T-cell (primary cell): ENCODE measurements around the gene STAT4. TPM values are rescaled to one million over a fixed set of nuclear protein-coding genes. Genes with fewer than 3 reads are reported as not detected.

Experiments used
- ATAC-seq, 4 experiments: fragments of 200-7000 bp in 3 of 4; fragments of 150-1000 bp in 1 of 4; cut with Tn5 transposase; replicated peaks in 1 of 4; 1 replicate in 3 of 4; 2 replicates in 1 of 4; pipeline ENCODE4 v1.10.0; 2021; ENCODE audit warnings: moderate library complexity in 3 of 4, mild to moderate bottlenecking in 2 of 4, moderate number of reproducible peaks in 1 of 4
- CTCF ChIA-PET, 2 donors: fragments of 300-600 bp; sonication (Branson Sonifier 250); formaldehyde crosslinking; loops; one replicate each; lab custom pipeline; 2022; ENCODE audit warnings: antibody characterized with exemption in 2 of 2; lab: Charles Lee
- POLR2A ChIA-PET, 2 donors: fragments of 300-600 bp; sonication (Branson Sonifier 250); formaldehyde crosslinking; loops; one replicate each; lab custom pipeline; 2022; ENCODE audit warnings: antibody characterized with exemption in 2 of 2; lab: Charles Lee
- DNase-seq, 35 experiments: peaks; one replicate each; pipeline versions ENCODE4 v3.0.0 to v3.0.0-alpha.2; 2013 to 2023
- H3K27ac ChIP-seq: one replicate; pipeline ENCODE4 v1.5.1; 2013; ENCODE audit warnings: low read length
- H3K27me3 ChIP-seq, 2 experiments: replicated peaks in 1 of 2; 1 replicate in 1 of 2; 2 replicates in 1 of 2; pipeline versions ENCODE4 v1.6.1 to v1.7.0; 2013; ENCODE audit warnings: low read length in 1 of 2, mixed read lengths in 1 of 2; ENCODE audit not compliant: control insufficient read depth in 2 of 2, insufficient read depth in 2 of 2; ENCODE audit errors: extremely low read depth in 1 of 2
- H3K36me3 ChIP-seq, 2 donors: 1 replicate in 1 of 2; 2 replicates in 1 of 2; pipeline versions ENCODE4 v1.6.1 to v1.7.0; 2013; ENCODE audit warnings: low read length in 1 of 2; ENCODE audit not compliant: control insufficient read depth in 2 of 2, insufficient read depth in 1 of 2; ENCODE audit errors: extremely low read depth in 1 of 2
- H3K4me1 ChIP-seq, 2 experiments: 1 replicate in 1 of 2; 2 replicates in 1 of 2; pipeline versions ENCODE4 v1.6.1 to v1.7.0; 2013; ENCODE audit warnings: low read length in 2 of 2, mixed read lengths in 1 of 2; ENCODE audit not compliant: insufficient read depth in 2 of 2, control insufficient read depth in 1 of 2; ENCODE audit errors: extremely low read depth in 1 of 2
- H3K4me3 ChIP-seq, 2 donors: 1 replicate in 1 of 2; 2 replicates in 1 of 2; pipeline versions ENCODE4 v1.5.1 to v1.7.0; 2013; ENCODE audit warnings: mild to moderate bottlenecking in 2 of 2, low read length in 1 of 2, moderate library complexity in 1 of 2; ENCODE audit not compliant: control insufficient read depth in 1 of 2; ENCODE audit errors: extremely low read depth in 1 of 2
- H3K9me3 ChIP-seq: 2 replicates; pipeline ENCODE4 v1.7.0; 2013
- H3K27ac Mint-ChIP-seq, 2 donors: one replicate each; pipeline ENCODE4 v1.8.0; 2020 to 2021; ENCODE audit warnings: mild to moderate bottlenecking in 2 of 2, mixed read lengths in 2 of 2
- H3K27me3 Mint-ChIP-seq, 2 donors: one replicate each; pipeline ENCODE4 v1.8.0; 2021 to 2022; ENCODE audit warnings: mixed read lengths in 2 of 2
- H3K36me3 Mint-ChIP-seq: one replicate; pipeline ENCODE4 v1.8.0; 2021; ENCODE audit warnings: mixed read lengths
- H3K4me1 Mint-ChIP-seq, 3 donors: one replicate each; pipeline ENCODE4 v1.8.0; 2020 to 2022; ENCODE audit warnings: mixed read lengths in 3 of 3, mild to moderate bottlenecking in 1 of 3
- H3K4me3 Mint-ChIP-seq, 3 donors: one replicate each; pipeline ENCODE4 v1.8.0; 2020 to 2022; ENCODE audit warnings: mild to moderate bottlenecking in 3 of 3, mixed read lengths in 3 of 3, moderate library complexity in 3 of 3
- H3K9me3 Mint-ChIP-seq, 3 donors: one replicate each; pipeline ENCODE4 v1.8.0; 2020 to 2022; ENCODE audit warnings: mixed read lengths in 3 of 3
- WGBS: methylation state at CpG from one replicate; pipeline ENCODE4 v1.1.5; 2013; ENCODE audit warnings: missing lambda C conversion rate; ENCODE audit not compliant: insufficient coverage; 5-methylcytosine and 5-hydroxymethylcytosine counted together
- total RNA-seq, 35 experiments: library from RNA in 6 of 35; stranded (reverse) in 6 of 35; fragments of 120-200 nt in 1 of 35; gene quantifications; one replicate each; pipeline versions ENCODE4 v1.2.1 to v1.2.4 and lab custom pipeline; 2013 to 2026

Gene STAT4
- total RNA-seq, 5 donors from 2014 or later (not counting 1 experiment from before 2014, with no cell fraction given) = 79.5 to 141 (median 91.7) TPM

DNA sequence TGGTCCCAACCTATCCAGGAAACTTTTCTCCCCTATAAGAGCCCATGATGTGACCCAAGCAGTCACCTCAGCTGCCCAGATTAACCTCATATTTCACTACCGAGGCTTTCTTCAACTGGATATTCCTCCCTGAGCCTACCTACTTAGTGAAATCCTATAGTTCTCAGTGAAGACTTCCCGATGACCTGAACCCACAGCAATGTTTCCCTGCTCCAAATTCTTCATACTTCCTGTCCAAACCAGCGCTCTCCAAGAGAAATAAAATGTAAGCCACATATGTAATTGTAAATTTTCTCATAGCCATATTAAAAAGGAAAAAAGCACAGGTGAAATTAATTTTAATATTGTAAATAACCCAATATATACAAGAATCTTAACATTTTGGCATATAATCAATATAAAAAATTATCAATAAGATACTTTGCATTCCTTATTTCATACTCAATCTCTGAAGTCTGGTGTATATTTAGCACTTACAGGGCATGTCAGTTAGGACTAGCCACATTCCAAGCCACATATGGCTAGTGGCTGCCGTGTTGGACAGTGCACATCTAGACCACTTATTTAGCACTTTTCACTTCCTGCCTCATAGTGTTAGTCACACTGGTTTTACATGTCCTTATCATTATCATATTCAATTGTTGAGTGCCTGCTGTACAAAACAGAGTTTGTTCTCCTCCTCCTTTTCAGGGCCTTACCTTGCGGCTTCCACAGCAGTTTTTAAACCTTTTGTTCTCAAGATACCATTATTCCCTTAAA lies 1.9 kb upstream of the STAT4 start:
- Histone ChIP-seq H3K36me3 (peaks cover 0 to 4% of the 10 kb centered on the region in 2 donors), H3K4me1 (peaks cover 26 to 27% of the 10 kb centered on the region in 2 experiments), H3K4me3 (no peak overlapping the region), H3K27me3 (no peaks in the 10 kb centered on the region), H3K27ac (peak overlapping the region; percentile 99), H3K9me3 (no peaks in the 10 kb centered on the region)
- Mint-ChIP-seq H3K4me1 (peaks cover 46 to 50% (median 47%) of the 10 kb centered on the region in 3 donors), H3K27me3 (no peaks in the 10 kb centered on the region), H3K36me3 (peaks cover 6% of the 10 kb centered on the region), H3K27ac (peak overlapping the region; percentile 95 to 96), H3K4me3 (peak overlapping the region in 1 of 3 donors; percentile 93), H3K9me3 (no peaks in the 10 kb centered on the region)
- CTCF ChIA-PET = interaction anchor here (1.1 to 10.1 kb wide), 4 partner anchors 100 to 525 kb away, joined by 3 to 322 read pairs (median 38); no protein-coding TSS in a partner anchor
- POLR2A ChIA-PET = no interaction called here
- DNase-seq (peak in 2 of 35 experiments; percentile 14 to 58), ATAC-seq (no peak)
- 64% methylated on average over 3 of the region's 5 CpGs for WGBS

GRCh38 chr2:191151331-191151730 lies 537 bp upstream of the STAT4 start:
- peaks cover 58 to 63% (median 59%) of the 10 kb centered on the region in 3 donors for H3K4me1 Mint-ChIP-seq
- DNase-seq (peak in 2 of 35 experiments; percentile 17 to 45), ATAC-seq (peak in 1 of 4 experiments; percentile 2)
- H3K9me3 Mint-ChIP-seq = no peaks in the 10 kb centered on the region
- peaks cover 0 to 11% of the 10 kb centered on the region in 2 donors for H3K36me3 ChIP-seq
- ChIA-PET CTCF (interaction anchor here (0.6 to 6.2 kb wide), 5 partner anchors 36 to 526 kb away, joined by 3 to 65 read pairs (median 5); no protein-coding TSS in a partner anchor), POLR2A (interaction anchor here (0.6 to 4.1 kb wide), 9 partner anchors 36 to 526 kb away, joined by 3 to 66 read pairs (median 3); partner anchors contain the start of genes NABP1 (in 1 of the 2) and STAT1 (in 1 of the 2))
- H3K9me3 ChIP-seq = no peaks in the 10 kb centered on the region
- peak overlapping the region; percentile 91 to 98 for H3K4me3 ChIP-seq
- WGBS = 90% methylated on average over 6 of the region's 6 CpGs
- H3K4me1 ChIP-seq = peaks cover 27% of the 10 kb centered on the region in 2 experiments
- peak overlapping the region; percentile 95 to 96 for H3K27ac Mint-ChIP-seq
- H3K4me3 Mint-ChIP-seq = peak overlapping the region; percentile 90 to 93 (median 90)
- peaks cover 16% of the 10 kb centered on the region for H3K36me3 Mint-ChIP-seq
- H3K27ac ChIP-seq = peak overlapping the region; percentile 99
- H3K27me3 Mint-ChIP-seq = no peaks in the 10 kb centered on the region
- H3K27me3 ChIP-seq = no peaks in the 10 kb centered on the region

- no peaks in the 10 kb centered on the region for H3K9me3 ChIP-seq
- peak overlapping the region; percentile 99 for H3K27ac ChIP-seq
- Mint-ChIP-seq H3K4me1 (peaks cover 62 to 68% (median 63%) of the 10 kb centered on the region in 3 donors), H3K9me3 (no peaks in the 10 kb centered on the region), H3K36me3 (peaks cover 25% of the 10 kb centered on the region), H3K27ac (peak overlapping the region; percentile 95 to 96), H3K4me3 (peak overlapping the region; percentile 90 to 93 (median 90)), H3K27me3 (no peaks in the 10 kb centered on the region)
- 0% methylated on average over 10 of the region's 10 CpGs for WGBS
- DNase-seq = peak in 9 of 35 experiments; percentile 10 to 65 (median 28)
- POLR2A ChIA-PET = interaction anchor here (0.5 to 4.1 kb wide), 13 partner anchors 22 to 527 kb away, joined by 3 to 66 read pairs (median 3); partner anchors contain the start of genes NABP1 (in 1 of the 2) and STAT1 (in 1 of the 2)
- H3K4me1 ChIP-seq = peaks cover 27 to 32% of the 10 kb centered on the region in 2 experiments
- peak; percentile 5 to 26 (median 18) for ATAC-seq
- CTCF ChIA-PET = interaction anchor here (1.0 to 6.2 kb wide), 7 partner anchors 24 to 101 kb away, joined by 3 to 65 read pairs (median 6); no protein-coding TSS in a partner anchor
- no peaks in the 10 kb centered on the region for H3K27me3 ChIP-seq
- H3K36me3 ChIP-seq = peaks cover 0 to 22% of the 10 kb centered on the region in 2 donors
- H3K4me3 ChIP-seq = peak overlapping the region; percentile 91 to 98
Observed at GRCh38 chr2:191150230-191150599, 579 bp downstream of the STAT4 start.

GRCh38 chr2:191149391-191149790 lies 1.4 kb downstream of the STAT4 start:
- H3K4me3 Mint-ChIP-seq = peak overlapping the region; percentile 90 to 93 (median 90)
- no peaks in the 10 kb centered on the region for H3K27me3 ChIP-seq
- peaks cover 62 to 69% (median 68%) of the 10 kb centered on the region in 3 donors for H3K4me1 Mint-ChIP-seq
- H3K27ac ChIP-seq = peak overlapping the region; percentile 99
- H3K36me3 Mint-ChIP-seq = peaks cover 30% of the 10 kb centered on the region
- H3K27me3 Mint-ChIP-seq = no peaks in the 10 kb centered on the region
- no peak for ATAC-seq
- CTCF ChIA-PET = interaction anchor here (1.0 to 6.2 kb wide), 10 partner anchors 9 to 100 kb away, joined by 3 to 65 read pairs (median 6); no protein-coding TSS in a partner anchor
- peak overlapping the region in 1 of 2 donors; percentile 91 for H3K4me3 ChIP-seq
- no peaks in the 10 kb centered on the region for H3K9me3 Mint-ChIP-seq
- H3K4me1 ChIP-seq = peaks cover 27 to 34% of the 10 kb centered on the region in 2 experiments
- H3K27ac Mint-ChIP-seq = peak overlapping the region; percentile 95 to 96
- peaks cover 0 to 30% of the 10 kb centered on the region in 2 donors for H3K36me3 ChIP-seq
- POLR2A ChIA-PET = interaction anchor here (0.6 to 4.1 kb wide), 20 partner anchors 11 to 528 kb away, joined by 3 to 66 read pairs (median 6); no protein-coding TSS in a partner anchor
- WGBS = no CpG with 5 or more reads among the region's 4 CpGs
- DNase-seq = peak in 1 of 35 experiments; percentile 47
- H3K9me3 ChIP-seq = no peaks in the 10 kb centered on the region

GRCh38 chr2:191148791-191149190 lies 2.0 kb downstream of the STAT4 start:
- Histone ChIP-seq H3K27me3 (no peaks in the 10 kb centered on the region), H3K4me3 (peak overlapping the region in 1 of 2 donors; percentile 91), H3K27ac (peak overlapping the region; percentile 99), H3K36me3 (peaks cover 0 to 36% of the 10 kb centered on the region in 2 donors), H3K4me1 (peaks cover 27 to 39% of the 10 kb centered on the region in 2 experiments), H3K9me3 (no peaks in the 10 kb centered on the region)
- ChIA-PET POLR2A (interaction anchor here (0.6 to 4.1 kb wide), 23 partner anchors 10 to 529 kb away, joined by 3 to 66 read pairs (median 4); no protein-coding TSS in a partner anchor), CTCF (interaction anchor here (0.5 to 6.2 kb wide), 14 partner anchors 10 to 615 kb away, joined by 3 to 65 read pairs (median 5); no protein-coding TSS in a partner anchor)
- WGBS = 9% methylated on average over 2 of the region's 2 CpGs
- ATAC-seq (peak; percentile 35 to 58 (median 48)), DNase-seq (peak in 11 of 35 experiments; percentile 11 to 79 (median 27))
- peaks cover 36% of the 10 kb centered on the region for H3K36me3 Mint-ChIP-seq
- H3K4me1 Mint-ChIP-seq = peaks cover 68 to 75% (median 74%) of the 10 kb centered on the region in 3 donors
- H3K9me3 Mint-ChIP-seq = no peaks in the 10 kb centered on the region
- no peaks in the 10 kb centered on the region for H3K27me3 Mint-ChIP-seq
- peak overlapping the region; percentile 90 to 93 (median 90) for H3K4me3 Mint-ChIP-seq
- peak overlapping the region; percentile 95 to 96 for H3K27ac Mint-ChIP-seq
